G401 (cell line): Measurements from ENCODE around the gene SLC5A3. TPM values are rescaled to one million over a fixed set of nuclear protein-coding genes. Genes with fewer than 3 reads are reported as not detected.

Experiments used
- total RNA-seq: library from RNA; depleted of rRNA; stranded (reverse); fragments of >200 nt; shearing (Covaris generic); gene quantifications from 2 replicates; pipeline ENCODE4 v1.2.3, GENCODE V29; 2014; rRNA removed

SLC5A3 gene
- total RNA-seq, 1 experiment from 2014 or later, result 48.4 TPM

Other genes starting within 250 kb of the SLC5A3 start
- 251 and 334 TPM in 2 replicates for gene ATP5PO, start 157.8 kb upstream of the SLC5A3 start, total RNA-seq
- gene MRPS6, start within 50 bp of the SLC5A3 start, total RNA-seq, result 53.8 and 118 TPM in 2 replicates